HEK293 (cell line): Measurements from ENCODE around the gene PGC.

Source experiments
- ATF2 ChIP-seq: fragments of 450-650 bp; formaldehyde crosslinking; IDR thresholded peaks from 2 replicates; pipeline ENCODE4 v1.5.1; 2016; ENCODE audit warnings: missing biosample characterization, missing genetic modification characterization, low read depth
- CTCF ChIP-seq: fragments of 450-650 bp; formaldehyde crosslinking; IDR thresholded peaks from 2 replicates; pipeline ENCODE4 v1.5.1; 2016; ENCODE audit warnings: missing biosample characterization, missing genetic modification characterization
- ELK4 ChIP-seq: IDR thresholded peaks from 2 replicates; pipeline ENCODE4 v1.6.1; 2011; ENCODE audit warnings: mild to moderate bottlenecking, low read depth, low read length, borderline replicate concordance
- PBX3 ChIP-seq: sonication (generic); formaldehyde crosslinking; IDR thresholded peaks from 2 replicates; pipeline ENCODE4 v1.8.1; 2022; ENCODE audit warnings: mild to moderate bottlenecking, moderate library complexity, missing genetic modification reagents
- PRDM4 ChIP-seq: fragments of 450-650 bp; formaldehyde crosslinking; IDR thresholded peaks from 2 replicates; pipeline ENCODE4 v1.5.1; 2017; ENCODE audit warnings: missing biosample characterization, missing genetic modification characterization
- ZNF23 ChIP-seq: fragments of 450-650 bp; formaldehyde crosslinking; IDR thresholded peaks from 2 replicates; pipeline ENCODE4 v1.5.1; 2016; ENCODE audit warnings: missing biosample characterization, missing genetic modification characterization, borderline replicate concordance

- TF ChIP-seq CTCF (tag by site-specific recombination): no peak
- peak; percentile 36 for TF ChIP-seq PBX3
- no peak for TF ChIP-seq PRDM4 (tag by site-specific recombination)
- no peak for TF ChIP-seq ZNF23 (tag by site-specific recombination)
- no peak for TF ChIP-seq ATF2 (tag by site-specific recombination)
- TF ChIP-seq ELK4: no peak
These were observed 13.2 kb downstream of the PGC start for GRCh38 chr6:41733707-41734665.
